HG03025 (cell line): ENCODE data around the gene PCDHGA11.
"Not testable (repeated sequence)": the region's sequence is repeated elsewhere in the genome, so short reads cannot be mapped to it uniquely, and the experiment has no call there.

Experiments
- ATAC-seq: cut with Tn5 transposase; IDR thresholded peaks from one replicate; pipeline ENCODE4 v1.9.1; 2021; ENCODE audit warnings: mild to moderate bottlenecking, moderate library complexity; ENCODE audit not compliant: unreplicated experiment, low FRiP score

The PCDHGA11 gene

DNA sequence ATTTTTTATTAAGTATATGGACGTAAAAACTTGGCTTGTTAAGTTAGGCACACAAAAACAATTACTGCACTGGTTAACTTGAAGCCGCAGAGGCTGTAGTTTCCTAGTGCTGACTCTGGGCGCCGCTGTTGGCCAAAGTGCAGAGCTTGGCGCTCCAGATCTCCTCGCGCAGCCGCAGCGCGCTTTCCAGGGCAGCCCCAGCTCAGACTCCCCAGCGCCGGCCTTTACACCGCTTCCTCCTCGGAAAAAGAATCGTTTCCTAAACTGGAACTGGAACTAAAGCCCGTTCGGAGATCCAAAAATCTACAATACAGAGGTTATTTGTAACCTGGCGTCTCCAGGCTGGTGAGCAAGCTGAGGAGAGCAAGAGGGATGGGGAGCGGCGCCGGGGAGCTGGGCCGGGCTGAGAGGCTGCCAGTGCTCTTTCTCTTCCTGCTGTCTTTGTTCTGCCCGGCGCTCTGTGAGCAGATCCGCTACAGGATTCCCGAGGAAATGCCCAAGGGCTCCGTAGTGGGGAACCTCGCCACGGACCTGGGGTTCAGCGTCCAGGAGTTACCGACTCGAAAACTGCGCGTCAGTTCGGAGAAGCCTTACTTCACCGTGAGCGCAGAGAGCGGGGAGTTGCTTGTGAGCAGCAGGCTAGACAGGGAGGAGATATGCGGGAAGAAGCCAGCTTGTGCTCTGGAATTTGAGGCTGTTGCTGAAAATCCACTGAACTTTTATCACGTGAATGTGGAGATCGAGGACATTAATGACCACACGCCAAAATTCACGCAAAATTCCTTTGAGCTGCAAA, 22.9 kb upstream of the PCDHGA11 start, which contains the start of gene PCDHGB5:
Gene PCDHGB5, plus strand, starts transcription at position 192 of the 796 bp plus-strand sequence. Its CDS starts 181 bp downstream, at position 373.
- ATAC-seq: not testable (repeated sequence)

DNA sequence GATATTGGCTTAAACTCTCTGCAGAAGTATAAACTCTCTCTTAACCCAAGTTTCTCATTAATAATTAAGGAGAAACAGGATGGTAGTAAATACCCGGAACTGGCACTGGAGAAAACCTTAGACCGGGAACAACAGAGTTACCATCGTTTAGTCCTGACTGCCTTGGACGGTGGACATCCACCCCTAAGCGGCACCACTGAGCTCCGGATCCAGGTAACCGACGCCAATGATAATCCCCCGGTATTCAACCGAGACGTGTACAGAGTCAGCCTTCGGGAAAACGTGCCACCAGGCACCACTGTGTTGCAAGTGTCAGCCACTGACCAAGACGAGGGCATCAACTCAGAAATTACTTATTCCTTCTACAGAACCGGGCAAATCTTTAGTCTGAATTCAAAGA, 22.2 kb upstream of the PCDHGA11 start:
- no peak for ATAC-seq

DNA sequence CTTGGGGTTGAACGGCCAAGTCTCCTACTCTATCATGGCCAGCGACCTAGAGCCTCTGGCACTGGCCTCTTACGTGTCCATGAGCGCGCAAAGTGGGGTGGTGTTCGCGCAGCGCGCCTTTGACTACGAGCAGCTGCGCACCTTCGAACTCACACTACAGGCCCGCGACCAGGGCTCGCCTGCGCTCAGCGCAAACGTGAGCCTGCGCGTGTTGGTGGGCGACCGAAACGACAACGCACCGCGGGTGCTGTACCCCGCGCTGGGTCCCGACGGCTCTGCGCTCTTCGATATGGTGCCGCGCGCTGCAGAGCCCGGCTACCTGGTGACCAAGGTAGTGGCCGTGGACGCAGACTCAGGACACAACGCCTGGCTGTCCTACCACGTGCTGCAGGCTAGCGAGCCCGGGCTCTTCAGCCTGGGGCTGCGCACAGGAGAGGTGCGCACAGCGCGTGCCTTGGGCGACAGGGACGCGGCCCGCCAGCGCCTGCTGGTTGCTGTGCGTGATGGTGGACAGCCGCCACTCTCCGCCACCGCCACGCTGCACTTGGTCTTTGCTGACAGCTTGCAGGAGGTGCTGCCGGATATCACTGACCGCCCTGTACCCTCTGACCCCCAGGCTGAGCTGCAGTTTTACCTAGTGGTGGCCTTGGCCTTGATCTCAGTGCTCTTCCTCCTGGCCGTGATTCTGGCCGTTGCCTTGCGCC, 21.1 kb upstream of the PCDHGA11 start:
- ATAC-seq: no peak

DNA sequence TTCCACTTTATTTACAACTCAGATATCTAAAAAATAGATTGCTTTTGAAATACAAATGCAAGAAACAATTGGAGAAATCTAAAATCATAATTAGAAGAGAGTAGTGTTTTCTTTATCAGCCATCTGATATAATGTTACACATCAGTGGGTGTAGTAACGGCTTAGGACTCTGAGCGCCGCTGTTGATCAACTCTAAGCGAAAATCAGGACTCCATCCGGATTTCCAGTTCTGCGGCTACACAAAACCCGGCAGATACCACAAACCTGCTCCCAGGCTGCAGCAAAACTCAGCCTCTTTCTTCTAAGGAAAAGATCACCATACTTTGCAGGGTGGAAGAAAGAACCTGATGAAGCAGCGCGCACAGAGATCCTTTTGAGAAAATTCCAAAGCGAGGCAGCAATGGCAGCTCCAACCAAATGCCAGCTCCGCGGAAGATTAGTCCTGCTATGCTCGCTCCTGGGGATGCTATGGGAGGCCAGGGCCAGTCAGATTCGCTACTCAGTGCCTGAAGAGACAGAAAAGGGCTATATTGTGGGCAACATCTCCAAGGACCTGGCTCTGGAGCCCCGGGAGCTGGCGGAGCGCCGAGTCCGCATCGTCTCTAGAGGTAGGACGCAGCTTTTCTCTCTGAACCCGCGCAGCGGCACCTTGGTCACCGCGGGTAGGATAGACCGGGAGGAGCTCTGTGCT, 18.2 kb upstream of the PCDHGA11 start, which contains the start of gene PCDHGA9:
Gene PCDHGA9, plus strand, starts transcription at position 226 of the 691 bp plus-strand sequence. Its CDS starts 175 bp downstream, at position 401.
- ATAC-seq: no peak

DNA sequence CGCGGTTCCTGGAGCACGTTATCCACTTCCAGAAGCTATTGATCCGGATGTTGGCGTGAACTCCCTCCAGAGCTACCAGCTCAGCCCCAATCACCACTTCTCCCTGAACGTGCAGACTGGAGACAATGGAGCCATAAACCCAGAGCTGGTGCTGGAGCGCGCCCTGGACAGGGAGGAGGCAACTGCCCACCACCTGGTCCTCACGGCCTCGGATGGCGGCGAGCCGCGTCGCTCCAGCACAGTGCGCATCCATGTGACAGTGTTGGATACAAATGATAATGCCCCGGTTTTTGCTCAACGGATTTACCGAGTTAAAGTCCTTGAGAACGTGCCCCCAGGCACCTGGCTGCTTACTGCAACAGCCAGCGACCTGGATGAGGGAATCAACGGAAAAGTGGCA, 17.5 kb upstream of the PCDHGA11 start:
- ATAC-seq: no peak

DNA sequence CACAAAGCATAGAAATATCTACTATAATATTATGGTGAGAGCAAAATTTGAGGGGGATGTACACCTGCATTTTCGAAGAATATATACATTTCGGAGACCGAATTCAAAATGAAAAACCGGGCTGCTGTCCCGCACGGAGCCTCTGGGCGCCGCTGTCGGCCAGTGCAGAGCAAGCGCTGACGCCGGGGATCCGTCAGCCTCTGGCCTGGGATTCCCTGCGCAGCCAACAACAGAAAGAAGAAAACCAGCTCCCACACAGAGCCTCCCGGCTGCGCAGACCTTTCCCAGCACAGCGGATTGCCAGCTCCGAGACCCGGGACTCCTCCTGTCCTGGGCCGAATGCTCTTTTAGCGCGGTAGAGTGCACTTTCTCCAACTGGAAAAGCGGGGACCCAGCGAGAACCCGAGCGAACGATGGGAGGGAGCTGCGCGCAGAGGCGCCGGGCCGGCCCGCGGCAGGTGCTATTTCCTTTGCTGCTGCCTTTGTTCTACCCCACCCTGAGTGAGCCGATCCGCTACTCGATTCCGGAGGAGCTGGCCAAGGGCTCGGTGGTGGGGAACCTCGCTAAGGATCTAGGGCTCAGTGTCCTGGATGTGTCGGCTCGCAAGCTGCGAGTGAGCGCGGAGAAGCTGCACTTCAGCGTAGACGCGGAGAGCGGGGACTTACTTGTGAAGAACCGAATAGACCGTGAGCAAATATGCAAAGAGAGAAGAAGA, 12.9 kb upstream of the PCDHGA11 start, which contains the start of gene PCDHGB6:
Gene PCDHGB6, plus strand, starts transcription at position 232 of the 716 bp plus-strand sequence. Its CDS starts 182 bp downstream, at position 414.
- not testable (repeated sequence) for ATAC-seq

DNA sequence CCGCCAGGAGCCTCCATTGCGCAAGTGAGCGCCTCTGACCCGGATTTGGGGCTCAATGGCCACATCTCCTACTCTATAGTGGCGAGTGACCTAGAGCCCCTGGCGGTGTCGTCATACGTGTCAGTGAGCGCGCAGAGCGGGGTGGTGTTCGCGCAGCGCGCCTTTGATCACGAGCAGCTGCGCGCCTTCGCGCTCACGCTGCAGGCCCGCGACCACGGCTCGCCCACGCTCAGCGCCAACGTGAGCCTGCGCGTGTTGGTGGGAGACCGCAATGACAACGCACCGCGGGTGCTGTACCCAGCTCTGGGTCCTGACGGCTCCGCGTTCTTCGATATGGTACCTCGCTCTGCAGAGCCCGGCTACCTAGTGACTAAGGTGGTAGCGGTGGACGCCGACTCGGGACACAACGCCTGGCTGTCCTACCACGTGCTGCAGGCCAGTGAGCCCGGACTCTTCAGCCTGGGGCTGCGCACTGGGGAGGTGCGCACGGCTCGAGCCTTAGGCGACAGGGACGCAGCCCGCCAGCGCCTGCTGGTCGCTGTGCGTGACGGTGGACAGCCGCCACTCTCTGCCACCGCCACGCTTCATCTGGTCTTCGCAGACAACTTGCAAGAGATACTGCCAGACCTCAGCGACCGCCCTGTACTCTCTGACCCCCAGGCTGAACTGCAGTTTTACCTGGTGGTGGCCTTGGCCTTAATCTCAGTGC, 11.1 kb upstream of the PCDHGA11 start:
- ATAC-seq: no peak

DNA sequence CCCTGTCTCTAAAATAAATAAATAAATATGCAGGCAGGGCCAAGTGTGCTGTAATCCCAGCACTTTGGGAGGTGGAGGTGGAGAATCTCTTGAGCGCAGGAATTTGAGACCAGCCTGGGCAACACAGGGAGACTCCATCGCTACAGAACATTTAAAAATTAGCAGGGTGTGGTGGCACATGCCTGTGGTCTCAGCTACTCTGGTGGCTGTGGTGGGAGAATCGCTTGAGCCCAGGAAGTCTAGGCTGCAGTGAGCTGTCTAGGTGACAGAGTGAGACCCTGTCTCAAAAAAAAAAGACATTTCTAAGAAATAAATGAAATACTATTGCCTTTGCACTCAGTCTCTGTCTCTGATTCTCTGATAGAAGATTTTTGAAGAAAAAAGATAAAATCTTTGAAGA, 9.3 kb upstream of the PCDHGA11 start:
- ATAC-seq: no peak

DNA sequence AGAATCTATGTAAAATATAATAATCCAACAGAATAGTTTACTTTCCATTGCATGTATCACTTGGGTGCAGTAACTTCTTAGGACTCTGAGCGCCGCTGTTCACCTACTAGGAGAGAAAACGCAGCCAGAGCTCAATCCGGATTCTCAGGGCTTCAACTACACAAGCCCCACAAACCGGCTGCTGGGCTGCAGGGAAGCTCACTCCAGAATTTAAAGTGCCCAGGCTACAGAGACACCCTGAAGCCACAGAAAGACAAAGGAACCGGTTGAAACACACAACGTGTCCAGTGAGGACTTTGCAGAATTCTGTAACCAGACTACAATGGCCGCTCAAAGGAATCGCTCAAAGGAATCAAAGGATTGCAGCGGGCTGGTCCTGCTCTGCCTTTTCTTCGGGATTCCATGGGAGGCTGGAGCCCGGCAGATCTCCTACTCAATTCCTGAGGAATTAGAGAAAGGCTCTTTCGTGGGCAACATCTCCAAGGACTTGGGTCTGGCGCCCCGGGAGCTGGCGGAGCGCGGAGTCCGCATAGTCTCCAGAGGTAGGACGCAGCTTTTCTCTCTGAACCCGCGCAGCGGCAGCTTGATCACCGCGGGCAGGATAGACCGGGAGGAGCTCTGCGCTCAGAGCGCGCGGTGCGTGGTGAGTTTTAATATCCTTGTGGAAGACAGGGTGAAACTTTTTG, 7.9 kb upstream of the PCDHGA11 start, which contains the start of gene PCDHGA10:
Gene PCDHGA10, plus strand, starts transcription at position 134 of the 686 bp plus-strand sequence. Its CDS starts 189 bp downstream, at position 323.
- peak; percentile 50 for ATAC-seq

DNA sequence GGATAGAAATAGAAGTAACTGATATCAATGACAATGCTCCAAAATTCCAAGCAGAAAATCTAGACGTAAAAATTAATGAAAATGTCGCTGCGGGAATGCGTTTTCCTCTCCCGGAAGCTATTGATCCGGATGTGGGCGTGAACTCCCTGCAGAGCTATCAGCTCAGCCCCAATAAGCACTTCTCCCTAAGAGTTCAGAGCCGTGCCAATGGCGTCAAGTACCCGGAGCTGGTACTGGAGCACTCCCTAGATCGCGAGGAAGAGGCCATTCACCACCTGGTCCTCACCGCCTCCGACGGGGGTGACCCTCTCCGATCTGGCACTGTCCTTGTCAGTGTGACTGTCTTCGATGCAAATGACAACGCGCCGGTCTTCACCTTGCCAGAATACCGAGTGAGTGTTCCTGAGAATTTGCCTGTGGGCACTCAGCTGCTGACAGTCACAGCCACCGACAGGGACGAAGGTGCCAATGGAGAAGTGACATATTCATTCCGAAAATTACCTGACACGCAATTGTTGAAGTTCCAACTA, 7.2 kb upstream of the PCDHGA11 start:
- ATAC-seq: no peak

DNA sequence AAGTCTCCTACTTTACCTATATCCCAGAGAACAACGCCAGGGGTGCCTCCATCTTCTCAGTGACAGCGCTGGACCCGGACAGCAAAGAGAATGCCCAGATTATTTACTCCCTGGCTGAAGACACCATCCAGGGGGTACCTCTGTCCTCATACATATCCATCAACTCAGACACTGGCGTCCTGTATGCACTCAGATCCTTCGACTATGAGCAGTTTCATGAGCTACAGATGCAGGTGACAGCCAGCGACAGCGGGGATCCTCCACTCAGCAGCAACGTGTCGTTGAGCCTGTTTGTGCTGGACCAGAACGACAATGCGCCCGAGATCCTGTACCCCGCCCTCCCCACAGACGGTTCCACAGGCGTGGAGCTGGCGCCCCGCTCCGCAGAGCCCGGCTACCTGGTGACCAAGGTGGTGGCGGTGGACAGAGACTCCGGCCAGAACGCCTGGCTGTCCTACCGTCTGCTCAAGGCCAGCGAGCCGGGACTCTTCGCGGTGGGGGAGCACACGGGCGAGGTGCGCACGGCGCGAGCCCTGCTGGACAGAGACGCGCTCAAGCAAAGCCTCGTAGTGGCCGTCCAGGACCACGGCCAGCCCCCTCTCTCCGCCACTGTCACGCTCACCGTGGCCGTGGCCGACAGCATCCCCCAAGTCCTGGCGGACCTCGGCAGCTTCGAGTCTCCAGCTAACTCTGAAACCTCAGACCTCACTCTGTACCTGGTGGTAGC, 6.1 kb upstream of the PCDHGA11 start:
- ATAC-seq: not testable (repeated sequence)

DNA sequence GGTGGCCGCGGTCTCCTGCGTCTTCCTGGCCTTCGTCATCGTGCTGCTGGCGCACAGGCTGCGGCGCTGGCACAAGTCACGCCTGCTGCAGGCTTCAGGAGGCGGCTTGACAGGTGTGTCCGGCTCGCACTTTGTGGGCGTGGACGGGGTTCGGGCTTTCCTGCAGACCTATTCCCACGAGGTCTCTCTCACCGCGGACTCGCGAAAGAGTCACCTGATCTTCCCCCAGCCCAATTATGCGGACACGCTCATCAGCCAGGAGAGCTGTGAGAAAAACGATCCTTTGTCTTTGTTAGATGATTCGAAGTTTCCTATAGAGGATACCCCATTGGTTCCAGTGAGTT, 5.6 kb upstream of the PCDHGA11 start:
- ATAC-seq: not testable (repeated sequence)

DNA sequence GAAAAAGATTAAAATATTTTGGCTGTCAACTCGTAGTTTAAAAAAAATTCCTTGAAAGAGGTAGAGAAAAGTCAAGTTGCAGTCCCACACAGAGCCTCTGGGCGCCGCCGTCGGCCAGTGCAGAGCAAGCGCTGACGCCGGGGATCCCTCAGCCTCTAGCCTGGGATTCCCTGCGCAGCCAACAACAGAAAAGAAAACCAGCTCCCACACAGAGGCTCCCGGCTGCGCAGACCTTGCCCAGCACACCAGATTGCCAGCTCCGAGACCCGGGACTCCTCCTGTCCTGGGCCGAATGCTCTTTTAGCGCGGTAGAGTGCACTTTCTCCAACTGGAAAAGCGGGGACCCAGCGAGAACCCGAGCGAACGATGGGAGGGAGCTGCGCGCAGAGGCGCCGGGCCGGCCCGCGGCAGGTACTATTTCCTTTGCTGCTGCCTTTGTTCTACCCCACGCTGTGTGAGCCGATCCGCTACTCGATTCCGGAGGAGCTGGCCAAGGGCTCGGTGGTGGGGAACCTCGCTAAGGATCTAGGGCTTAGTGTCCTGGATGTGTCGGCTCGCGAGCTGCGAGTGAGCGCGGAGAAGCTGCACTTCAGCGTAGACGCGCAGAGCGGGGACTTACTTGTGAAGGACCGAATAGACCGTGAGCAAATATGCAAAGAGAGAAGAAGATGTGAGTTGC, 3.2 kb upstream of the PCDHGA11 start, which contains the start of gene PCDHGB7:
Gene PCDHGB7, plus strand, starts transcription at position 184 of the 679 bp plus-strand sequence. Its CDS starts 183 bp downstream, at position 367.
- peak; percentile 78 for ATAC-seq

DNA sequence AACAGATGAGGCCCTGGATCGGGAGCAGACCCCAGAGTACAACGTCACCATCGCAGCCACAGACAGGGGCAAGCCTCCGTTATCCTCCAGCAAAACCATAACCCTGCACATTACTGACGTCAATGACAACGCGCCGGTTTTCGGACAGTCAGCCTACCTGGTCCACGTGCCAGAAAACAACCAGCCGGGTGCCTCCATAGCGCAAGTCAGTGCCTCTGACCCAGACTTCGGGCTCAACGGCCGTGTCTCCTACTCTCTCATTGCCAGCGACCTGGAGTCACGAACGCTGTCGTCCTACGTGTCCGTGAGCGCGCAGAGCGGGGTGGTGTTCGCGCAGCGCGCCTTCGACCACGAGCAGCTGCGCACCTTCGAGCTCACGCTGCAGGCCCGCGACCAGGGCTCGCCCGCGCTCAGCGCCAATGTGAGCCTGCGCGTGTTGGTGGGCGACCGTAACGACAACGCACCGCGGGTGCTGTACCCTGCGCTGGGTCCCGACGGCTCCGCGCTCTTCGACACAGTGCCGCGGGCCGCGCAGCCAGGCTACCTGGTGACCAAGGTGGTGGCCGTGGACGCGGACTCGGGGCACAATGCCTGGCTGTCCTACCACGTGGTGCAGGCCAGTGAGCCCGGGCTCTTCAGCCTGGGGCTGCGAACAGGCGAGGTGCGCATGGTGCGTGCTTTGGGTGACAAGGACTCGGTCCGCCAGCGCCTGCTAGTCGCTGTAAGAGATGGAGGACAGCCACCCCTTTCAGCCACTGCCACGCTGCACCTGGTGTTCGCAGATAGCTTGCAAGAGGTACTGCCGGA, 1.6 kb upstream of the PCDHGA11 start:
- ATAC-seq: no peak

DNA sequence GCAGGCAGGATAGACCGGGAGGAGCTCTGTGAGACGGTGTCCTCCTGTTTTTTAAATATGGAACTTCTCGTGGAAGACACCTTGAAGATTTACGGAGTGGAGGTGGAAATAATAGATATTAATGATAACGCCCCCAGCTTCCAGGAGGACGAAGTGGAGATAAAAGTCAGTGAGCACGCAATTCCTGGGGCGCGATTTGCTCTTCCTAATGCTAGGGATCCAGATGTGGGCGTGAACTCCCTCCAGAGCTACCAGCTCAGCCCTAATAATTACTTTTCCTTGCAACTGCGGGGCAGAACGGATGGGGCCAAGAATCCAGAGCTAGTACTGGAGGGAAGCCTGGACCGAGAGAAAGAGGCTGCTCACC, 621 bp downstream of the PCDHGA11 start:
- ATAC-seq: no peak

DNA sequence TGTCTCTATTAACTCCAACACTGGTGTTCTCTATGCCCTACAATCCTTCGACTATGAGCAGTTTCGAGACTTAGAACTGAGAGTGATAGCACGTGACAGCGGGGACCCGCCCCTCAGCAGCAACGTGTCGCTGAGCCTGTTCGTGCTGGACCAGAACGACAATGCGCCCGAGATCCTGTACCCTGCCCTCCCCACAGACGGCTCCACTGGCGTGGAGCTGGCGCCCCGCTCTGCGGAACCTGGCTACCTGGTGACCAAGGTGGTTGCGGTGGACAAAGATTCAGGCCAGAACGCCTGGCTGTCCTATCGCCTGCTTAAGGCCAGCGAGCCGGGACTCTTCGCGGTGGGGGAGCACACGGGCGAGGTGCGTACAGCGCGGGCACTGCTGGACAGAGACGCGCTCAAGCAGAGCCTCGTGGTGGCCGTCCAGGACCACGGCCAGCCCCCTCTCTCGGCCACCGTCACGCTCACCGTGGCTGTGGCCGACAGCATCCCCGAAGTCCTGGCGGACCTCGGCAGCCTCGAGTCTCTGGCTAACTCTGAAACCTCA, 2.0 kb downstream of the PCDHGA11 start:
- ATAC-seq: no peak
